Measurements from ENCODE around the gene SORT1. TPM values are rescaled to one million over a fixed set of nuclear protein-coding genes. Genes with fewer than 3 reads are reported as not detected.

SORT1 gene
- total RNA-seq, 1 donor from 2014 or later, result 9.4 TPM

DNA sequence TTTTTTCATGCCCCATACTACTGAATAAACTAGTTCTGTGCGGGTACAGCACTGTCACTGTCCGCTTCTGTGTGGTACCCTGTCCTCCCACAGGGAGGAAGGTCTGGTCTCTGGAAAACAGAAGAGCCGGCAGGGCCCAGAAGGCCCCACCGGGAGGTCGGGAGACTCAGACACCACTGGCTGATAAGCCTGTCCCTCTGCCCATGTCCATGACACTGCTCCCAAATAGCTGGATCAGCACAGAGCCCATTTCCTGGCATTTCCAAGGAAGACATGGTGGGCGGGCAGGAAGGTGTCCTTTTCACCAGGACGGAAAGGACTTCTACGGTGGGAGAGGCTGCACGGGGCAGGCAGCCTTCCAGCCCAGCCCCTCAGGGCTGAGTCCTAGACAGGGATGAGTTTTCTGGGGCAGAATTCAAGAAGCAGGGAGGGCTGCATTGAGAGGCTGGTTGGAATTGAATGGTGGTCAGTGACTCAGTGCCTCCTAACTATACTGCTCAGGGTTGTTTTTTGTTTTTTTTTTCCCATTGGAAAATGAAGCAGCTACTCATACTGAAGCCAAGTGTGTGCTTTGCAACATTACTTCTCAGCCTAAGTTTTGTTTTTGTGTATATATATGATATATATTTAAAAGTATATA, 121.9 kb downstream of the SORT1 start:
- DNase-seq (ENCODE audit: low read depth in 2 of 2), result no peak

DNA sequence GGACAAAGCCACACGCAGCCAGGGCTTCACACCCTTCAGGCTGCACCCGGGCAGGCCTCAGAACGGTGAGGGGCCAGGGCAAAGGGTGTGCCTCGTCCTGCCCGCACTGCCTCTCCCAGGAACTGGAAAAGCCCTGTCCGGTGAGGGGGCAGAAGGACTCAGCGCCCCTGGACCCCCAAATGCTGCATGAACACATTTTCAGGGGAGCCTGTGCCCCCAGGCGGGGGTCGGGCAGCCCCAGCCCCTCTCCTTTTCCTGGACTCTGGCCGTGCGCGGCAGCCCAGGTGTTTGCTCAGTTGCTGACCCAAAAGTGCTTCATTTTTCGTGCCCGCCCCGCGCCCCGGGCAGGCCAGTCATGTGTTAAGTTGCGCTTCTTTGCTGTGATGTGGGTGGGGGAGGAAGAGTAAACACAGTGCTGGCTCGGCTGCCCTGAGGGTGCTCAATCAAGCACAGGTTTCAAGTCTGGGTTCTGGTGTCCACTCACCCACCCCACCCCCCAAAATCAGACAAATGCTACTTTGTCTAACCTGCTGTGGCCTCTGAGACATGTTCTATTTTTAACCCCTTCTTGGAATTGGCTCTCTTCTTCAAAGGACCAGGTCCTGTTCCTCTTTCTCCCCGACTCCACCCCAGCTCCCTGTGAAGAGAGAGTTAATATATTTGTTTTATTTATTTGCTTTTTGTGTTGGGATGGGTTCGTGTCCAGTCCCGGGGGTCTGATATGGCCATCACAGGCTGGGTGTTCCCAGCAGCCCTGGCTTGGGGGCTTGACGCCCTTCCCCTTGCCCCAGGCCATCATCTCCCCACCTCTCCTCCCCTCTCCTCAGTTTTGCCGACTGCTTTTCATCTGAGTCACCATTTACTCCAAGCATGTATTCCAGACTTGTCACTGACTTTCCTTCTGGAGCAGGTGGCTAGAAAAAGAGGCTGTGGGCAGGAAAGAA, 122.9 kb downstream of the SORT1 start:
- no peak for DNase-seq (ENCODE audit: low read depth in 2 of 2)

- no peak for DNase-seq (ENCODE audit: low read depth in 2 of 2)
Measured at GRCh38 chr1:109273570-109274288, 124.0 kb downstream of the SORT1 start.

DNA sequence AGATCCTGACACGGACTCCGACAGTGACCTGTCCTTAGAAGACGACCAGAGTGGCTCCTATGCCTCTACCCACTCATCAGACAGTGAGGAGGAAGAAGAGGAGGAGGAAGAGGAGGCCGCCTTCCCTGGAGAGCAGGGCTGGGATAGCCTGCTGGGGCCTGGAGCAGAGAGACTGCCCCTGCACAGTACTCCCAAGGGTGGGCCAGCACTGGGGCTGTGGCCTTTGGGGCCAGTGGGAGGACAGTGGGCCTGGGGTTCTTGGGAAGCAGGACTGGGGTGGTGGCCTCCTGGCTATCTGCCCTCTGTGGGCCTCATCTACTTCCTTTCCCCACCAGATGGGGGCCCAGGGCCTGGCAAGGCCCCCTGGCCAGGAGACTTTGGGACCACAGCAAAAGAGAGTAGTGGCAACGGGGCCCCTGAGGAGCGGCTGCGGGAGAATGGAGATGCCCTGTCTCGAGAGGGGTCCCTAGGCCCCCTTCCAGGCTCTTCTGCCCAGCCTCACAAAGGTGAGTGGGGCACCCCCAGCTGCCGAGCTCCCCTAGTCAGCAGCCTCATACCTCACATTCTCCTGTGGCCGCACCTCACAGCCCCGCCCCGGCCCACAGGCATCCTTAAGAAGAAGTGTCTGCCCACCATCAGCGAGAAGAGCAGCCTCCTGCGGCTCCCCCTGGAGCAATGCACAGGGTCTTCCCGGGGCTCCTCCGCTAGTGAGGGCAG, 124.7 kb downstream of the SORT1 start:
- no peak for DNase-seq (ENCODE audit: low read depth in 2 of 2)

- no peak for DNase-seq (ENCODE audit: low read depth in 2 of 2)
Measured at GRCh38 chr1:109272021-109272799, 125.5 kb downstream of the SORT1 start.

DNA sequence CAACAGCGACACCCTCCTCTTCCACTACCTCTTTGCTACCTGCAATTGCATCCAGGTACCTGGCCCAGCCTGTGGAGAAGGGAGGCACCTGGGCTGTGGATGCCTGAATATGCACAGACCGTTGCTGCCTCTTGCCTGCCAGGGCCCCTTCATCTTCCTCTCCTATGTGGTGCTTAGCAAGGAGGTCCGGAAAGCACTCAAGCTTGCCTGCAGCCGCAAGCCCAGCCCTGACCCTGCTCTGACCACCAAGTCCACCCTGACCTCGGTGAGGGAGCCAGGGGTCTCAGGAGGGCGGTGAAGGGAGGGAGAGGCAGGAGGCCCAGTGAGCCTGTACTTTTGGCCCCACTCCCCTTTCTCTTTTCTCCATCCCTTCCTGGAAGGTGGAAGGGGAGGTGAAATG, 126.3 kb downstream of the SORT1 start:
- DNase-seq (ENCODE audit: low read depth in 2 of 2), result no peak

GRCh38 chr1:109270623-109271317, 126.9 kb downstream of the SORT1 start:
- no peak for DNase-seq (ENCODE audit: low read depth in 2 of 2)

DNA sequence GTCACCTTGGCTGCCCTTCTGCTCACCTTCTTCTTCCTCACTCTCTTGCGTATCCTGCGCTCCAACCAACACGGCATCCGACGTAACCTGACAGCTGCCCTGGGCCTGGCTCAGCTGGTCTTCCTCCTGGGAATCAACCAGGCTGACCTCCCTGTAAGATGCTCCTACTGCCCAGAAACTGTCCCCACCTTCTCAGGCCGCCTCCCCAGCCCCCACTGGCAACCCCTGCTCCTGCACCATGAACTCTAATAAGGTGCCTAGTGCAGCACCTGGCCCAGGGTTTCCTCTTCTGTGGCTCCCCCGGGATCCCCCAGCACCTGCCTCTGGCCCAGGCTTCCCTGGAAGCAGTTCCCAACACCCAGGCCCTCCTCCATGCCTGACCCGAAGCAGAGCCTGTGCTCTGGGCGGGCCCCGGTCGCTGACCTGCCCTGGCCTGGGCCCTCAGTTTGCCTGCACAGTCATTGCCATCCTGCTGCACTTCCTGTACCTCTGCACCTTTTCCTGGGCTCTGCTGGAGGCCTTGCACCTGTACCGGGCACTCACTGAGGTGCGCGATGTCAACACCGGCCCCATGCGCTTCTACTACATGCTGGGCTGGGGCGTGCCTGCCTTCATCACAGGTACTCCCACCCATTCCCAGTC, 127.6 kb downstream of the SORT1 start:
- DNase-seq (ENCODE audit: low read depth in 2 of 2), result no peak

DNA sequence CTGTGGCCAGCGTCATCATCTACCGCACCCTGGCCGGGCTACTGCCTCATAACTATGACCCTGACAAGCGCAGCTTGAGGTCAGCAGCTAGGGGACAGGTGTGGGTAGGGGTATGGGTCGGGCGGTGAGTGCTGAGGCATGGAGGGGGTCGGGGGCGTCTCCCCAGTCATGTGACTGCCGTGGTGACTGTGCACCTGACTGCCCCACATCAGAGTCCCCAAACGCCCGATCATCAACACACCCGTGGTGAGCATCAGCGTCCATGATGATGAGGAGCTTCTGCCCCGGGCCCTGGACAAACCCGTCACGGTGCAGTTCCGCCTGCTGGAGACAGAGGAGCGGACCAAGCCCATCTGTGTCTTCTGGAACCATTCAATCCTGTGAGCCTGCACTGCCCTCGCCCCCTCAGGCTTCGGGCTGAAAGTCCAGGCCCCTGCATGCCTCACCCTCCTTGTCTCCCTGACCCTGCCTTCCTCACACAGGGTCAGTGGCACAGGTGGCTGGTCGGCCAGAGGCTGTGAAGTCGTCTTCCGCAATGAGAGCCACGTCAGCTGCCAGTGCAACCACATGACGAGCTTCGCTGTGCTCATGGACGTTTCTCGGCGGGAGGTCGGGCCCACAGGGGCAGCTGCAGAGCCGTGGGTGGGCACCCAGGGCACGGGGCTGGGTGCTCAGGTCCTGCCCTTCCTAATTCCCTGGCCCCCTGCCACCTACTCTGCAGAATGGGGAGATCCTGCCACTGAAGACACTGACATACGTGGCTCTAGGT, 128.3 kb downstream of the SORT1 start:
- no peak for DNase-seq (ENCODE audit: low read depth in 2 of 2)

DNA sequence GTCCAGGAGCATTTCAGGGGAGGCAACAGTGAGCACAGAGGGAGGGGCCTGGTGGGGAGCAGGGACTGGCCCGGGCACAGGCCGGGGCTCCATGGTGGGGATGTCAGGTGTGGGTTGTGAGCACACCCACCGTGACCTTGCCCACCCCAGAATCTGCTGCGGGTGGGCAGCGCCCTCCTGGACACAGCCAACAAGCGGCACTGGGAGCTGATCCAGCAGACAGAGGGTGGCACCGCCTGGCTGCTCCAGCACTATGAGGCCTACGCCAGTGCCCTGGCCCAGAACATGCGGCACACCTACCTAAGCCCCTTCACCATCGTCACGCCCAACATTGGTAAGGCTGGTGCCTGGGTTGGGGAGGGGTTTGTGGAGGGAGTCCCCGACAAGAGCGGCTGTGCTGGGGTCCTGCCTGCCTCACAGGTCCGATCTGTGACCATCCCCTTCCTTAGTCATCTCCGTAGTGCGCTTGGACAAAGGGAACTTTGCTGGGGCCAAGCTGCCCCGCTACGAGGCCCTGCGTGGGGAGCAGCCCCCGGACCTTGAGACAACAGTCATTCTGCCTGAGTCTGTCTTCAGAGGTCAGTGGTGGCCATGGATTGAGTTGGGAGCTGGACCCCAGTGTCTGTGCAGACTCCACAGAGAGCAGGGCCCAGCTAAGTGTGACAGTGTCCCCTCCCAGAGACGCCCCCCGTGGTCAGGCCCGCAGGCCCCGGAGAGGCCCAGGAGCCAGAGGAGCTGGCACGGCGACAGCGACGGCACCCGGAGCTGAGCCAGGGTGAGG, 129.1 kb downstream of the SORT1 start:
- no peak for DNase-seq (ENCODE audit: low read depth in 2 of 2)

DNA sequence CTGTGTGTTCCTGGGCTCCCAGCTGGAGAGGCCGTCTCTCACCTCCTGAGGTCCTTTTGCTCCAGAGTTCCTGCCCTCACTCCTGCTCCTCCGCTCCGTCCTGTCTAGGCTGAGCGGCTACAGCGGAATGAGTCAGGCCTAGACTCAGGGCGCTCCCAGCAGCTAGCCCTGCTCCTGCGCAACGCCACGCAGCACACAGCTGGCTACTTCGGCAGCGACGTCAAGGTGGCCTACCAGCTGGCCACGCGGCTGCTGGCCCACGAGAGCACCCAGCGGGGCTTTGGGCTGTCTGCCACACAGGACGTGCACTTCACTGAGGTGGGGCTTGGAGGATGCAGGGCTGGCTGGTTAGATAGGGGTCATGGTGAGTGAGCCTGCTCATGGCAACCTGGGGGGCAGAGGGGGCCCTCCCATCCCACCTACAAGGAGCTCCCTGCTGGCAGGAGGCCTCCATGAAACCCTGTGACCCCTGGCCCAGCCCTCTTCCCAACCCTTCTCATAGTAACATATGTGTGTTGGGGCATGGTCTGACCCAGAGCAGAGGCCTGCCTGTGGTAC, 129.9 kb downstream of the SORT1 start:
- no peak for DNase-seq (ENCODE audit: low read depth in 2 of 2)

- no peak for DNase-seq (ENCODE audit: low read depth in 2 of 2)
Measured at GRCh38 chr1:109266965-109267364, 130.8 kb downstream of the SORT1 start.

GRCh38 chr1:109265741-109266330, 131.9 kb downstream of the SORT1 start:
- DNase-seq (ENCODE audit: low read depth in 2 of 2), result no peak

- no peak for DNase-seq (ENCODE audit: low read depth in 2 of 2)
Measured at GRCh38 chr1:109265016-109265415, 132.7 kb downstream of the SORT1 start.

- DNase-seq (ENCODE audit: low read depth in 2 of 2), result no peak
Measured at GRCh38 chr1:109264379-109264755, 133.4 kb downstream of the SORT1 start.

- DNase-seq (ENCODE audit: low read depth in 2 of 2), result peak; percentile 90 to 91
Measured at GRCh38 chr1:109263597-109264378, 133.9 kb downstream of the SORT1 start.

- DNase-seq (ENCODE audit: low read depth in 2 of 2), result no peak
Measured at GRCh38 chr1:109263234-109263596, 134.5 kb downstream of the SORT1 start.

All from dermis microvascular lymphatic vessel endothelial cell (primary cell).